Caco-2 (cell line): Measurements from ENCODE around the gene TCP1. TPM values are rescaled to one million over a fixed set of nuclear protein-coding genes. Genes with fewer than 3 reads are reported as not detected.

ENCODE experiments used
- BruUV-seq: library from RNA; stranded (reverse); fragments of 400-500 nt; replicated peaks from 2 replicates; lab custom pipeline; 2021; lab: Mats Ljungman, UMichigan
- CTCF ChIA-PET: fragments of 300-600 bp; sonication (Branson Sonifier 250); formaldehyde crosslinking; loops from one replicate; lab custom pipeline; 2022; ENCODE audit warnings: antibody characterized with exemption; lab: Charles Lee
- POLR2A ChIA-PET: fragments of 300-600 bp; sonication (Branson Sonifier 250); formaldehyde crosslinking; loops from one replicate; lab custom pipeline; 2022; ENCODE audit warnings: antibody characterized with exemption; lab: Charles Lee
- DNase-seq, 2 experiments: peaks; one replicate each; pipeline versions ENCODE4 v3.0.0 to v3.0.0-alpha.2; 2020 to 2022
- H3K27me3 ChIP-seq: replicated peaks from 2 replicates; pipeline ENCODE4 v1.6.0; 2011; ENCODE audit warnings: low read length; ENCODE audit not compliant: control insufficient read depth, insufficient read depth
- H3K36me3 ChIP-seq: 2 replicates; pipeline ENCODE4 v1.5.1; 2011; ENCODE audit warnings: low read length; ENCODE audit not compliant: control insufficient read depth, insufficient read depth
- H3K4me1 ChIP-seq: fragments of 250-450 bp; sonication (Bioruptor Pico); 2 replicates; pipeline ENCODE4 v1.5.1; 2020; ENCODE audit warnings: mild to moderate bottlenecking
- H3K4me3 ChIP-seq: 2 replicates; pipeline ENCODE4 v1.5.1; 2011; ENCODE audit warnings: low read depth, mild to moderate bottlenecking, control low read depth, low read length
- H3K9me3 ChIP-seq: fragments of 250-450 bp; sonication (Bioruptor Pico); 2 replicates; pipeline ENCODE4 v1.5.1; 2020; ENCODE audit warnings: mild to moderate bottlenecking, moderate library complexity
- H3K27ac Mint-ChIP-seq: one replicate; pipeline ENCODE4 v1.8.0; 2022; ENCODE audit warnings: mixed read lengths; ENCODE audit not compliant: unreplicated experiment
- H3K27me3 Mint-ChIP-seq: one replicate; pipeline ENCODE4 v1.8.0; 2022; ENCODE audit warnings: mixed read lengths; ENCODE audit not compliant: insufficient read depth, unreplicated experiment
- H3K36me3 Mint-ChIP-seq: one replicate; pipeline ENCODE4 v1.8.0; 2022; ENCODE audit warnings: mild to moderate bottlenecking, mixed read lengths; ENCODE audit not compliant: insufficient read depth, unreplicated experiment
- H3K4me1 Mint-ChIP-seq: one replicate; pipeline ENCODE4 v1.8.0; 2022; ENCODE audit warnings: low read depth, mixed read lengths; ENCODE audit not compliant: unreplicated experiment
- H3K4me3 Mint-ChIP-seq: one replicate; pipeline ENCODE4 v1.8.0; 2022; ENCODE audit warnings: mild to moderate bottlenecking, moderate library complexity, mixed read lengths; ENCODE audit not compliant: unreplicated experiment
- H3K9me3 Mint-ChIP-seq: one replicate; pipeline ENCODE4 v1.8.0; 2022; ENCODE audit warnings: mixed read lengths; ENCODE audit not compliant: unreplicated experiment
- CTCF ChIP-seq, 2 experiments: fragments of 200-600 bp in 1 of 2; IDR thresholded peaks; 1 replicate in 1 of 2; 2 replicates in 1 of 2; pipeline versions ENCODE4 v1.5.1 to v1.8.0; 2011 to 2022; ENCODE audit warnings: antibody characterized with exemption in 1 of 2, control low read depth in 1 of 2, inconsistent platforms in 1 of 2, low read depth in 1 of 2, low read length in 1 of 2, mild to moderate bottlenecking in 1 of 2, moderate library complexity in 1 of 2; ENCODE audit not compliant: insufficient read depth in 1 of 2, severe bottlenecking in 1 of 2, unreplicated experiment in 1 of 2
- intact Hi-C: fragments of 100-400 bp; cut with micrococcal nuclease; formaldehyde crosslinking; loops from one replicate; pipeline ENCODE4 v1.10.0; 2022; ENCODE audit not compliant: unreplicated experiment
- total RNA-seq: library from RNA; stranded (reverse); gene quantifications from 2 replicates; pipeline ENCODE4 v1.2.3, GENCODE V29; 2022

Gene TCP1
- total RNA-seq, 1 experiment from 2014 or later, result 286 TPM

GRCh38 chr6:159756508-159756907, 32.9 kb downstream of the TCP1 start:
- Histone ChIP-seq H3K4me1 (peaks cover 16% of the 10 kb centered on the region), H3K9me3 (no peaks in the 10 kb centered on the region), H3K27me3 (no peaks in the 10 kb centered on the region), H3K4me3 (no peak overlapping the region), H3K36me3 (no peaks in the 10 kb centered on the region; the same call in 1 of the 2 replicates)
- BruUV-seq, result no TSS peak
- H3K4me3 Mint-ChIP-seq, result no peak overlapping the region
- H3K9me3 Mint-ChIP-seq, result no peaks in the 10 kb centered on the region
- peaks cover 93% of the 10 kb centered on the region for H3K36me3 Mint-ChIP-seq
- no peaks in the 10 kb centered on the region for H3K27me3 Mint-ChIP-seq
- no peak overlapping the region for H3K27ac Mint-ChIP-seq
- CTCF ChIA-PET, result no interaction called here
- no peak for TF ChIP-seq CTCF (IDR thresholded peaks at IDR 0.05; ENCODE audit: insufficient read depth in 1 of 2, low read depth in 1 of 2, low read length in 1 of 2, severe bottlenecking in 1 of 2, unreplicated experiment in 1 of 2)
- POLR2A ChIA-PET, result no interaction called here
- no peak for DNase-seq
- intact Hi-C loops, result no loop called here
- peaks cover 31% of the 10 kb centered on the region for H3K4me1 Mint-ChIP-seq

GRCh38 chr6:159754959-159755914, 34.2 kb downstream of the TCP1 start:
- Histone ChIP-seq H3K4me1 (peaks cover 8% of the 10 kb centered on the region), H3K36me3 (no peaks in the 10 kb centered on the region; the same call in 1 of the 2 replicates), H3K27me3 (no peaks in the 10 kb centered on the region), H3K4me3 (no peak overlapping the region), H3K9me3 (no peaks in the 10 kb centered on the region)
- Mint-ChIP-seq H3K36me3 (peaks cover 91% of the 10 kb centered on the region), H3K4me1 (peaks cover 18% of the 10 kb centered on the region), H3K27me3 (no peaks in the 10 kb centered on the region), H3K27ac (no peak overlapping the region), H3K4me3 (no peak overlapping the region), H3K9me3 (no peaks in the 10 kb centered on the region)
- TF ChIP-seq CTCF (IDR thresholded peaks at IDR 0.05; ENCODE audit: insufficient read depth in 1 of 2, low read depth in 1 of 2, low read length in 1 of 2, severe bottlenecking in 1 of 2, unreplicated experiment in 1 of 2), result no peak
- POLR2A ChIA-PET, result interaction anchor here (0.6 to 0.9 kb wide), 2 partner anchors 28 to 68 kb away, joined by 3 read pairs; partner anchors contain the start of gene WTAP
- no peak for DNase-seq
- CTCF ChIA-PET, result no interaction called here
- intact Hi-C loops, result no loop called here
- BruUV-seq, result TSS peak; percentile 31

- Histone ChIP-seq H3K4me3 (no peak overlapping the region), H3K9me3 (no peaks in the 10 kb centered on the region), H3K4me1 (no peaks in the 10 kb centered on the region), H3K27me3 (no peaks in the 10 kb centered on the region), H3K36me3 (no peaks in the 10 kb centered on the region; the same call in 1 of the 2 replicates)
- no peaks in the 10 kb centered on the region for H3K9me3 Mint-ChIP-seq
- H3K27ac Mint-ChIP-seq, result no peak overlapping the region
- H3K27me3 Mint-ChIP-seq, result no peaks in the 10 kb centered on the region
- peaks cover 91% of the 10 kb centered on the region for H3K36me3 Mint-ChIP-seq
- DNase-seq, result no peak
- CTCF ChIA-PET, result no interaction called here
- BruUV-seq, result no TSS peak
- H3K4me3 Mint-ChIP-seq, result no peak overlapping the region
- POLR2A ChIA-PET, result interaction anchor here (0.6 kb wide), 1 partner anchor 67 kb away, joined by 3 read pairs; no protein-coding TSS in a partner anchor
- TF ChIP-seq CTCF (IDR thresholded peaks at IDR 0.05; ENCODE audit: insufficient read depth in 1 of 2, low read depth in 1 of 2, low read length in 1 of 2, severe bottlenecking in 1 of 2, unreplicated experiment in 1 of 2), result no peak
- peaks cover 11% of the 10 kb centered on the region for H3K4me1 Mint-ChIP-seq
- intact Hi-C loops, result no loop called here
Measured at GRCh38 chr6:159754401-159754800, 35.0 kb downstream of the TCP1 start.
